ENCODE results near the gene TOM1.

GRCh38 chr22:35348026-35348590, 48.4 kb downstream of the TOM1 start:
- TF ChIP-seq CTCF (conservative IDR thresholded peaks at IDR 0.05; ENCODE audit: low read length) (no peak), EZH2phosphoT487 (IDR thresholded peaks at IDR 0.05; ENCODE audit: borderline replicate concordance, low read depth, low read length) (no peak)

Data from OCI-LY7 (cell line).